Liver (tissue), 3 donors: ENCODE measurements around the gene LRRC45.

Source experiments
- CTCF ChIP-seq: fragments of 150-350 bp; IDR thresholded peaks from 2 replicates; pipeline ENCODE4 v1.5.1; 2017; ENCODE audit warnings: improper control_type of control experiment, low read depth, low read length; ENCODE audit not compliant: missing input control
- RAD21 ChIP-seq, 2 donors: IDR thresholded peaks; 2 replicates each; pipeline ENCODE4 v1.6.1; 2016; ENCODE audit warnings: antibody characterized with exemption in 2 of 2, mild to moderate bottlenecking in 2 of 2
- REST ChIP-seq: IDR thresholded peaks from 2 replicates; pipeline ENCODE4 v1.6.1; 2016; ENCODE audit warnings: antibody characterized with exemption, mild to moderate bottlenecking
- SP1 ChIP-seq: IDR thresholded peaks from 2 replicates; pipeline ENCODE4 v1.6.1; 2018; ENCODE audit warnings: antibody characterized with exemption, mild to moderate bottlenecking
- TAF1 ChIP-seq: conservative IDR thresholded peaks from 2 replicates; pipeline ENCODE4 v1.6.1; 2016; ENCODE audit warnings: antibody characterized with exemption, mild to moderate bottlenecking
- YY1 ChIP-seq: IDR thresholded peaks from 2 replicates; pipeline ENCODE4 v1.6.1; 2016; ENCODE audit warnings: antibody characterized with exemption, mild to moderate bottlenecking
- ZBTB33 ChIP-seq: IDR thresholded peaks from 2 replicates; pipeline ENCODE4 v1.6.1; 2016; ENCODE audit warnings: antibody characterized with exemption
- donor health status: healthy.
- donor health status: healthy.

- TF ChIP-seq CTCF (no peak), REST (no peak), SP1 (no peak), RAD21 (IDR thresholded peaks at IDR 0.05) (no peak), YY1 (no peak), ZBTB33 (no peak), TAF1 (no peak)
These were observed 49.7 kb upstream of the LRRC45 start for GRCh38 chr17:81973432-81973831.
